ENCODE measurements around the gene PTPRT.

The PTPRT gene

GRCh38 chr20:42744756-42745465 is 444.8 kb downstream of the PTPRT start:
- H3K4me3 ChIP-seq (ENCODE audit: control insufficient read depth, low read depth, low read length), result no peak overlapping the region
- DNase-seq (ENCODE audit: low read depth), result no peak
- TF ChIP-seq CTCF (conservative IDR thresholded peaks at IDR 0.05; ENCODE audit: control insufficient read depth, insufficient read depth, low read depth, low read length), result no peak

GRCh38 chr20:42742926-42743325 is 446.8 kb downstream of the PTPRT start:
- no peak for DNase-seq (ENCODE audit: low read depth)
- no peak for TF ChIP-seq CTCF (conservative IDR thresholded peaks at IDR 0.05; ENCODE audit: control insufficient read depth, insufficient read depth, low read depth, low read length)
- no peak overlapping the region for H3K4me3 ChIP-seq (ENCODE audit: control insufficient read depth, low read depth, low read length)

- no peak for DNase-seq (ENCODE audit: low read depth)
- H3K4me3 ChIP-seq (ENCODE audit: control insufficient read depth, low read depth, low read length), result no peak overlapping the region
- TF ChIP-seq CTCF (conservative IDR thresholded peaks at IDR 0.05; ENCODE audit: control insufficient read depth, insufficient read depth, low read depth, low read length), result no peak
These were observed 447.8 kb downstream of the PTPRT start for GRCh38 chr20:42741906-42742305.

- H3K4me3 ChIP-seq (ENCODE audit: control insufficient read depth, low read depth, low read length), result no peak overlapping the region
- no peak for TF ChIP-seq CTCF (conservative IDR thresholded peaks at IDR 0.05; ENCODE audit: control insufficient read depth, insufficient read depth, low read depth, low read length)
- DNase-seq (ENCODE audit: low read depth), result no peak
These were observed 449.4 kb downstream of the PTPRT start for GRCh38 chr20:42740226-42740870.

GRCh38 chr20:42739683-42740082 is 450.0 kb downstream of the PTPRT start:
- no peak for TF ChIP-seq CTCF (conservative IDR thresholded peaks at IDR 0.05; ENCODE audit: control insufficient read depth, insufficient read depth, low read depth, low read length)
- DNase-seq (ENCODE audit: low read depth), result no peak
- no peak overlapping the region for H3K4me3 ChIP-seq (ENCODE audit: control insufficient read depth, low read depth, low read length)

- no peak for TF ChIP-seq CTCF (conservative IDR thresholded peaks at IDR 0.05; ENCODE audit: control insufficient read depth, insufficient read depth, low read depth, low read length)
- no peak for DNase-seq (ENCODE audit: low read depth)
- H3K4me3 ChIP-seq (ENCODE audit: control insufficient read depth, low read depth, low read length), result no peak overlapping the region
These were observed 454.2 kb downstream of the PTPRT start for GRCh38 chr20:42735539-42735938.
